IPS-15b (cell line): ENCODE data around the gene PIGV.

ENCODE experiments used
- H3K27me3 ChIP-seq: one replicate; pipeline ENCODE4 v1.6.1; 2013; ENCODE audit warnings: low read length; ENCODE audit not compliant: control insufficient read depth, insufficient read depth
- H3K36me3 ChIP-seq: one replicate; pipeline ENCODE4 v1.6.1; 2013; ENCODE audit warnings: low read length; ENCODE audit not compliant: control insufficient read depth, insufficient read depth
- H3K4me1 ChIP-seq: one replicate; pipeline ENCODE4 v1.6.1; 2013; ENCODE audit warnings: mild to moderate bottlenecking, low read length; ENCODE audit not compliant: control insufficient read depth, insufficient read depth
- H3K4me3 ChIP-seq: one replicate; pipeline ENCODE4 v1.5.1; 2013; ENCODE audit warnings: low read depth, low read length
- H3K9ac ChIP-seq: one replicate; pipeline ENCODE4 v1.6.1; 2013; ENCODE audit warnings: low read depth, mild to moderate bottlenecking, low read length
- H3K9me3 ChIP-seq: one replicate; pipeline ENCODE4 v1.6.1; 2013; ENCODE audit warnings: mild to moderate bottlenecking, low read length; ENCODE audit not compliant: control insufficient read depth, insufficient read depth

PIGV gene

GRCh38 chr1:26779098-26779668 lies 8.6 kb upstream of the PIGV start:
- no peaks in the 10 kb centered on the region for H3K27me3 ChIP-seq
- no peak overlapping the region for H3K9ac ChIP-seq
- H3K36me3 ChIP-seq, result peaks cover 51% of the 10 kb centered on the region
- no peak overlapping the region for H3K4me3 ChIP-seq
- H3K9me3 ChIP-seq, result no peaks in the 10 kb centered on the region
- H3K4me1 ChIP-seq, result no peaks in the 10 kb centered on the region

GRCh38 chr1:26780344-26780957 lies 7.3 kb upstream of the PIGV start:
- Histone ChIP-seq H3K36me3 (peaks cover 39% of the 10 kb centered on the region), H3K9ac (no peak overlapping the region), H3K4me1 (no peaks in the 10 kb centered on the region), H3K4me3 (no peak overlapping the region), H3K9me3 (no peaks in the 10 kb centered on the region), H3K27me3 (no peaks in the 10 kb centered on the region)

- H3K4me1 ChIP-seq, result peaks cover 7% of the 10 kb centered on the region
- H3K36me3 ChIP-seq, result peaks cover 32% of the 10 kb centered on the region
Observed at GRCh38 chr1:26781206-26781825, 6.4 kb upstream of the PIGV start.

GRCh38 chr1:26782521-26783212 lies 5.1 kb upstream of the PIGV start:
- Histone ChIP-seq H3K27me3 (no peaks in the 10 kb centered on the region), H3K9ac (no peak overlapping the region), H3K36me3 (peaks cover 21% of the 10 kb centered on the region), H3K9me3 (no peaks in the 10 kb centered on the region), H3K4me1 (peaks cover 12% of the 10 kb centered on the region), H3K4me3 (no peak overlapping the region)

More at GRCh38 chr1:26781206-26781825, 6.4 kb upstream of the PIGV start:
- H3K27me3 ChIP-seq, result no peaks in the 10 kb centered on the region
- no peak overlapping the region for H3K9ac ChIP-seq
- no peak overlapping the region for H3K4me3 ChIP-seq
- no peaks in the 10 kb centered on the region for H3K9me3 ChIP-seq

GRCh38 chr1:26783646-26784022 lies 4.1 kb upstream of the PIGV start:
- Histone ChIP-seq H3K9ac (no peak overlapping the region), H3K27me3 (no peaks in the 10 kb centered on the region), H3K9me3 (no peaks in the 10 kb centered on the region), H3K4me1 (peaks cover 12% of the 10 kb centered on the region), H3K36me3 (peaks cover 17% of the 10 kb centered on the region), H3K4me3 (no peak overlapping the region)

- Histone ChIP-seq H3K36me3 (peaks cover 11% of the 10 kb centered on the region), H3K4me1 (peaks cover 12% of the 10 kb centered on the region)
Observed at GRCh38 chr1:26784023-26784871, 3.5 kb upstream of the PIGV start.

GRCh38 chr1:26784886-26785285 lies 2.9 kb upstream of the PIGV start:
- no peak overlapping the region for H3K9ac ChIP-seq
- no peaks in the 10 kb centered on the region for H3K9me3 ChIP-seq
- H3K36me3 ChIP-seq, result peaks cover 5% of the 10 kb centered on the region
- no peaks in the 10 kb centered on the region for H3K27me3 ChIP-seq
- peaks cover 12% of the 10 kb centered on the region for H3K4me1 ChIP-seq
- no peak overlapping the region for H3K4me3 ChIP-seq

More at GRCh38 chr1:26784023-26784871, 3.5 kb upstream of the PIGV start:
- Histone ChIP-seq H3K9me3 (no peaks in the 10 kb centered on the region), H3K9ac (no peak overlapping the region), H3K4me3 (no peak overlapping the region), H3K27me3 (no peaks in the 10 kb centered on the region)

- Histone ChIP-seq H3K4me1 (peaks cover 12% of the 10 kb centered on the region), H3K9ac (peak overlapping the region; percentile 19), H3K9me3 (no peaks in the 10 kb centered on the region), H3K27me3 (no peaks in the 10 kb centered on the region), H3K36me3 (no peaks in the 10 kb centered on the region), H3K4me3 (no peak overlapping the region)
Observed at GRCh38 chr1:26785611-26786436, 1.9 kb upstream of the PIGV start.

- Histone ChIP-seq H3K9me3 (no peaks in the 10 kb centered on the region), H3K4me1 (peaks cover 12% of the 10 kb centered on the region), H3K27me3 (no peaks in the 10 kb centered on the region), H3K36me3 (no peaks in the 10 kb centered on the region), H3K9ac (peak overlapping the region; percentile 67), H3K4me3 (peak overlapping the region; percentile 95)
Observed at GRCh38 chr1:26786437-26787380, 1.0 kb upstream of the PIGV start.

GRCh38 chr1:26787381-26787705 lies 407 bp upstream of the PIGV start:
- peaks cover 12% of the 10 kb centered on the region for H3K4me1 ChIP-seq
- H3K9me3 ChIP-seq, result no peaks in the 10 kb centered on the region
- no peaks in the 10 kb centered on the region for H3K36me3 ChIP-seq
- peak overlapping the region; percentile 67 for H3K9ac ChIP-seq
- H3K4me3 ChIP-seq, result peak overlapping the region; percentile 95
- H3K27me3 ChIP-seq, result no peaks in the 10 kb centered on the region
